ENCODE measurements around the gene LTO1.

The LTO1 gene

GRCh38 chr11:69654660-69655478 is 20.3 kb downstream of the LTO1 start:
- POLR2A ChIA-PET: no interaction called here
- CTCF ChIA-PET: interaction anchor here (2.5 to 7.7 kb wide), 2 partner anchors 11 to 15 kb away, joined by 8 to 57 read pairs; no protein-coding TSS in a partner anchor
- TF ChIP-seq, protein P1, sequence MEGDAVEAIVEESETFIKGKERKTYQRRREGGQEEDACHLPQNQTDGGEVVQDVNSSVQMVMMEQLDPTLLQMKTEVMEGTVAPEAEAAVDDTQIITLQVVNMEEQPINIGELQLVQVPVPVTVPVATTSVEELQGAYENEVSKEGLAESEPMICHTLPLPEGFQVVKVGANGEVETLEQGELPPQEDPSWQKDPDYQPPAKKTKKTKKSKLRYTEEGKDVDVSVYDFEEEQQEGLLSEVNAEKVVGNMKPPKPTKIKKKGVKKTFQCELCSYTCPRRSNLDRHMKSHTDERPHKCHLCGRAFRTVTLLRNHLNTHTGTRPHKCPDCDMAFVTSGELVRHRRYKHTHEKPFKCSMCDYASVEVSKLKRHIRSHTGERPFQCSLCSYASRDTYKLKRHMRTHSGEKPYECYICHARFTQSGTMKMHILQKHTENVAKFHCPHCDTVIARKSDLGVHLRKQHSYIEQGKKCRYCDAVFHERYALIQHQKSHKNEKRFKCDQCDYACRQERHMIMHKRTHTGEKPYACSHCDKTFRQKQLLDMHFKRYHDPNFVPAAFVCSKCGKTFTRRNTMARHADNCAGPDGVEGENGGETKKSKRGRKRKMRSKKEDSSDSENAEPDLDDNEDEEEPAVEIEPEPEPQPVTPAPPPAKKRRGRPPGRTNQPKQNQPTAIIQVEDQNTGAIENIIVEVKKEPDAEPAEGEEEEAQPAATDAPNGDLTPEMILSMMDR (IDR thresholded peaks at IDR 0.05; ENCODE audit: control extremely low read depth, extremely low read depth, low read depth, missing control alignments): no peak
- DNase-seq (ENCODE audit: extremely low spot score): no peak

DNA sequence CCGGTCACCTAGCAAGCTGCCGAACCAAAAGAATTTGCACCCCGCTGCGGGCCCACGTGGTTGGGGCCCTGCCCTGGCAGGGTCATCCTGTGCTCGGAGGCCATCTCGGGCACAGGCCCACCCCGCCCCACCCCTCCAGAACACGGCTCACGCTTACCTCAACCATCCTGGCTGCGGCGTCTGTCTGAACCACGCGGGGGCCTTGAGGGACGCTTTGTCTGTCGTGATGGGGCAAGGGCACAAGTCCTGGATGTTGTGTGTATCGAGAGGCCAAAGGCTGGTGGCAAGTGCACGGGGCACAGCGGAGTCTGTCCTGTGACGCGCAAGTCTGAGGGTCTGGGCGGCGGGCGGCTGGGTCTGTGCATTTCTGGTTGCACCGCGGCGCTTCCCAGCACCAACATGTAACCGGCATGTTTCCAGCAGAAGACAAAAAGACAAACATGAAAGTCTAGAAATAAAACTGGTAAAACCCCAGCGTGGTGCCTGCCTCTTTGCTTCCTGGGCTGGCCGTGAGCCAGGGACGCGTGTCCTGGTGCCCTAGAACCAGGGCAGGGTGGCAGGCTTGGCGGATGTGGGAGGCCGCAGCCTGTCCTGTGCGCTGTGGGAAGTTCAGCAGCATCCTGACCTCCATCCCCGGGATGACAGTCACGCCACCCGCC is 21.0 kb downstream of the LTO1 start:
- TF ChIP-seq, protein P1 (IDR thresholded peaks at IDR 0.05; ENCODE audit: control extremely low read depth, extremely low read depth, low read depth, missing control alignments): no peak
- no peak for DNase-seq (ENCODE audit: extremely low spot score)
- ChIA-PET CTCF (interaction anchor here (1.8 kb wide), 1 partner anchor 10 kb away, joined by 4 read pairs; no protein-coding TSS in a partner anchor), POLR2A (no interaction called here)

GRCh38 chr11:69653406-69653960 is 21.7 kb downstream of the LTO1 start:
- TF ChIP-seq, protein P1 (IDR thresholded peaks at IDR 0.05; ENCODE audit: control extremely low read depth, extremely low read depth, low read depth, missing control alignments): no peak
- no peak for DNase-seq (ENCODE audit: extremely low spot score)
- POLR2A ChIA-PET: no interaction called here
- CTCF ChIA-PET: interaction anchor here (1.8 kb wide), 1 partner anchor 9 kb away, joined by 4 read pairs; no protein-coding TSS in a partner anchor

- ChIA-PET POLR2A (no interaction called here), CTCF (interaction anchor here (1.8 kb wide), 1 partner anchor 9 kb away, joined by 4 read pairs; no protein-coding TSS in a partner anchor)
- no peak for DNase-seq (ENCODE audit: extremely low spot score)
- TF ChIP-seq, protein P1 (IDR thresholded peaks at IDR 0.05; ENCODE audit: control extremely low read depth, extremely low read depth, low read depth, missing control alignments): no peak
These were observed 22.2 kb downstream of the LTO1 start for GRCh38 chr11:69652999-69653398.

GRCh38 chr11:69651834-69652620 is 23.1 kb downstream of the LTO1 start:
- ChIA-PET POLR2A (no interaction called here), CTCF (interaction anchor here (1.0 kb wide), 1 partner anchor 9 kb away, joined by 3 read pairs; no protein-coding TSS in a partner anchor)
- no peak for DNase-seq (ENCODE audit: extremely low spot score)
- TF ChIP-seq, protein P1 (IDR thresholded peaks at IDR 0.05; ENCODE audit: control extremely low read depth, extremely low read depth, low read depth, missing control alignments): no peak

- CTCF ChIA-PET: no interaction called here
- DNase-seq (ENCODE audit: extremely low spot score): no peak
- POLR2A ChIA-PET: no interaction called here
- TF ChIP-seq, protein P1 (IDR thresholded peaks at IDR 0.05; ENCODE audit: control extremely low read depth, extremely low read depth, low read depth, missing control alignments): no peak
These were observed 24.3 kb downstream of the LTO1 start for GRCh38 chr11:69650832-69651344.

All from GM10248 (cell line).